Common myeloid progenitor, CD34-positive (primary cell): ENCODE results near the gene SLC12A5.

Experiments
- CTCF ChIA-PET: fragments of 350-600 bp; sonication (Branson Sonifier 250); formaldehyde crosslinking; loops from one replicate; lab custom pipeline; 2021; ENCODE audit warnings: antibody characterized with exemption; lab: Charles Lee
- POLR2A ChIA-PET: fragments of 350-600 bp; sonication (Branson Sonifier 250); formaldehyde crosslinking; loops from one replicate; lab custom pipeline; 2021; ENCODE audit warnings: antibody characterized with exemption; lab: Charles Lee
- DNase-seq, 3 donors: peaks; one replicate each; pipeline versions ENCODE4 v3.0.0 to v3.0.0-alpha.2; 2013
- H3K27ac ChIP-seq, 2 experiments: 1 replicate in 1 of 2; 2 replicates in 1 of 2; pipeline ENCODE4 v1.7.0; 2013; ENCODE audit warnings: inconsistent platforms in 2 of 2, low read length in 2 of 2, mild to moderate bottlenecking in 2 of 2, low read depth in 1 of 2, moderate library complexity in 1 of 2; ENCODE audit not compliant: severe bottlenecking in 2 of 2, insufficient read depth in 1 of 2, poor library complexity in 1 of 2
- H3K27me3 ChIP-seq, 5 experiments: replicated peaks in 2 of 5; 1 replicate in 3 of 5; 2 replicates in 2 of 5; pipeline versions ENCODE4 v1.6.1 to v1.7.0; 2013; ENCODE audit warnings: low read length in 4 of 5, mild to moderate bottlenecking in 2 of 5, moderate library complexity in 2 of 5, inconsistent platforms in 1 of 5; ENCODE audit not compliant: insufficient read depth in 5 of 5, control insufficient read depth in 4 of 5
- H3K36me3 ChIP-seq, 4 experiments: 1 replicate in 2 of 4; 2 replicates in 2 of 4; pipeline versions ENCODE4 v1.6.1 to v1.7.0; 2013; ENCODE audit warnings: low read length in 3 of 4, control low read depth in 1 of 4, mild to moderate bottlenecking in 1 of 4; ENCODE audit not compliant: control insufficient read depth in 4 of 4, insufficient read depth in 4 of 4
- H3K4me1 ChIP-seq, 4 experiments: 1 replicate in 3 of 4; 2 replicates in 1 of 4; pipeline versions ENCODE4 v1.6.1 to v1.7.1; 2013; ENCODE audit warnings: low read length in 3 of 4, mild to moderate bottlenecking in 3 of 4, control low read depth in 1 of 4, inconsistent platforms in 1 of 4, moderate library complexity in 1 of 4; ENCODE audit not compliant: control insufficient read depth in 4 of 4, insufficient read depth in 4 of 4; ENCODE audit errors: control extremely low read depth in 1 of 4
- H3K4me3 ChIP-seq, 7 experiments: 1 replicate in 4 of 7; 2 replicates in 3 of 7; pipeline versions ENCODE4 v1.5.1 to v1.7.0; 2013; ENCODE audit warnings: mild to moderate bottlenecking in 7 of 7, low read length in 6 of 7, moderate library complexity in 6 of 7, inconsistent platforms in 2 of 7, low read depth in 2 of 7, control low read depth in 1 of 7; ENCODE audit not compliant: insufficient read depth in 4 of 7, control insufficient read depth in 1 of 7; ENCODE audit errors: extremely low read depth in 1 of 7
- H3K9me3 ChIP-seq, 5 experiments: 1 replicate in 4 of 5; 2 replicates in 1 of 5; pipeline versions ENCODE4 v1.6.1 to v1.7.1; 2013; ENCODE audit warnings: low read length in 4 of 5, mild to moderate bottlenecking in 2 of 5, inconsistent platforms in 1 of 5, low read depth in 1 of 5, moderate library complexity in 1 of 5; ENCODE audit not compliant: control insufficient read depth in 4 of 5, insufficient read depth in 2 of 5; ENCODE audit errors: control extremely low read depth in 1 of 5
- WGBS: methylation state at CpG from one replicate; pipeline ENCODE4 v1.1.5; 2013; ENCODE audit not compliant: insufficient coverage; 5-methylcytosine and 5-hydroxymethylcytosine counted together

The SLC12A5 gene

GRCh38 chr20:46018112-46018511 lies 10.9 kb upstream of the SLC12A5 start:
- POLR2A ChIA-PET, result no interaction called here
- no peak for DNase-seq
- WGBS, result 93% methylated on average over 4 of the region's 4 CpGs

GRCh38 chr20:46018611-46019010 lies 10.4 kb upstream of the SLC12A5 start:
- H3K27me3 ChIP-seq, result peaks cover 0 to 34% (median 6%) of the 10 kb centered on the region in 5 experiments
- no peak overlapping the region for H3K27ac ChIP-seq
- H3K36me3 ChIP-seq, result no peaks in the 10 kb centered on the region
- no peak overlapping the region for H3K4me3 ChIP-seq
- WGBS, result 85% methylated on average over 6 of the region's 6 CpGs
- H3K9me3 ChIP-seq, result no peaks in the 10 kb centered on the region
- ChIA-PET POLR2A (no interaction called here), CTCF (interaction anchor here (0.8 to 3.6 kb wide), 8 partner anchors 9 to 70 kb away, joined by 3 to 19 read pairs (median 6); no protein-coding TSS in a partner anchor)
- DNase-seq, result no peak
- peaks cover 0 to 24% (median 19%) of the 10 kb centered on the region in 4 experiments for H3K4me1 ChIP-seq

More at GRCh38 chr20:46018112-46018511, 10.9 kb upstream of the SLC12A5 start:
- CTCF ChIA-PET, result interaction anchor here (0.8 to 3.6 kb wide), 11 partner anchors 9 to 77 kb away, joined by 3 to 19 read pairs (median 4); no protein-coding TSS in a partner anchor
- Histone ChIP-seq H3K4me3 (no peak overlapping the region), H3K27ac (no peak overlapping the region), H3K27me3 (peaks cover 0 to 34% (median 6%) of the 10 kb centered on the region in 5 experiments), H3K9me3 (no peaks in the 10 kb centered on the region), H3K36me3 (no peaks in the 10 kb centered on the region), H3K4me1 (peaks cover 0 to 28% (median 22%) of the 10 kb centered on the region in 4 experiments)

GRCh38 chr20:46020555-46020954 lies 8.5 kb upstream of the SLC12A5 start:
- Histone ChIP-seq H3K36me3 (no peaks in the 10 kb centered on the region), H3K4me1 (peaks cover 0 to 17% (median 14%) of the 10 kb centered on the region in 4 experiments), H3K27ac (no peak overlapping the region), H3K27me3 (peaks cover 0 to 34% (median 10%) of the 10 kb centered on the region in 5 experiments), H3K4me3 (peak overlapping the region in 1 of 7 experiments; percentile 33), H3K9me3 (no peaks in the 10 kb centered on the region)
- no peak for DNase-seq
- ChIA-PET POLR2A (no interaction called here), CTCF (interaction anchor here (2.9 kb wide), 1 partner anchor 68 kb away, joined by 7 read pairs; no protein-coding TSS in a partner anchor)
- WGBS, result 66% methylated on average over 4 of the region's 4 CpGs

- H3K36me3 ChIP-seq, result no peaks in the 10 kb centered on the region
- no peak overlapping the region for H3K27ac ChIP-seq
- peaks cover 0 to 44% (median 10%) of the 10 kb centered on the region in 5 experiments for H3K27me3 ChIP-seq
- peak; percentile 65 to 78 (median 67) for DNase-seq
- 10% methylated on average over 49 of the region's 71 CpGs for WGBS
- peaks cover 0 to 17% (median 14%) of the 10 kb centered on the region in 4 experiments for H3K4me1 ChIP-seq
- peak overlapping the region; percentile 27 to 81 (median 61) for H3K4me3 ChIP-seq
- POLR2A ChIA-PET, result no interaction called here
- CTCF ChIA-PET, result interaction anchor here (0.7 to 4.1 kb wide), 10 partner anchors 8 to 703 kb away, joined by 3 to 26 read pairs (median 6); no protein-coding TSS in a partner anchor
- H3K9me3 ChIP-seq, result no peaks in the 10 kb centered on the region
Observed at GRCh38 chr20:46021361-46022359, 7.4 kb upstream of the SLC12A5 start.

GRCh38 chr20:46022411-46023147 lies 6.4 kb upstream of the SLC12A5 start:
- Histone ChIP-seq H3K36me3 (no peaks in the 10 kb centered on the region), H3K4me3 (peak overlapping the region in 5 of 7 experiments; percentile 23 to 81 (median 55)), H3K27me3 (peaks cover 0 to 54% (median 11%) of the 10 kb centered on the region in 5 experiments), H3K27ac (no peak overlapping the region), H3K4me1 (peaks cover 0 to 17% (median 14%) of the 10 kb centered on the region in 4 experiments), H3K9me3 (no peaks in the 10 kb centered on the region)
- ChIA-PET POLR2A (no interaction called here), CTCF (interaction anchor here (0.7 to 4.1 kb wide), 13 partner anchors 9 to 704 kb away, joined by 3 to 26 read pairs (median 5); no protein-coding TSS in a partner anchor)
- DNase-seq, result peak; percentile 47 to 60 (median 55)
- 0% methylated on average over 23 of the region's 37 CpGs for WGBS

GRCh38 chr20:46023148-46023484 lies 5.9 kb upstream of the SLC12A5 start:
- Histone ChIP-seq H3K27me3 (peaks cover 0 to 59% (median 11%) of the 10 kb centered on the region in 5 experiments), H3K27ac (no peak overlapping the region), H3K9me3 (no peaks in the 10 kb centered on the region), H3K4me1 (peaks cover 0 to 17% (median 14%) of the 10 kb centered on the region in 4 experiments), H3K4me3 (no peak overlapping the region), H3K36me3 (no peaks in the 10 kb centered on the region)
- 32% methylated on average over 8 of the region's 8 CpGs for WGBS
- ChIA-PET CTCF (interaction anchor here (0.7 to 4.1 kb wide), 9 partner anchors 10 to 261 kb away, joined by 3 to 26 read pairs (median 7); no protein-coding TSS in a partner anchor), POLR2A (no interaction called here)
- DNase-seq, result no peak
